SHP77 treated with DMSO at 0.1 percent for 48 hours (cell line): ENCODE data around the gene CCDC170.

Source experiments
- DNase-seq: peaks from one replicate; lab custom pipeline; 2025; lab: John Stamatoyannopoulos, UW

Gene CCDC170

GRCh38 chr6:151656392-151656791 lies 162.6 kb downstream of the CCDC170 start:
- no peak for DNase-seq

DNA sequence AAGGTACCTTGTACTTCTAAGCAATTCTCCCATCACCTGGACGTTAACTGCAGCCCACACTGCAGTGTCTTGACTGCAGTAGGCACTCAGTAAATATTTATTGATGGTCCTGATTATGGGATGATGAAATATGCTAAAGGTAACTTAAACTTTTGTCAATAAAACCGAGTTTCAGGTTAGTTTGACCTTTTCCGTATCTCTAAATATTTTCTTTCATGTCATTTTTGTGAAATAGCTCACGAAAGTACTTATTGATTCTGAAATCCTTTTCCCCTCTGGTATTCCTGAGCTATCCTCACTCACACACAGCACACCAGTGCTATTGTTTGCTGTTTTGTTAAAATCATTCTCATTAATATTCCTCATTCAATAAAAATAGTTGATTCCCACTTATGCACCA lies 164.3 kb downstream of the CCDC170 start:
- no peak for DNase-seq

DNA sequence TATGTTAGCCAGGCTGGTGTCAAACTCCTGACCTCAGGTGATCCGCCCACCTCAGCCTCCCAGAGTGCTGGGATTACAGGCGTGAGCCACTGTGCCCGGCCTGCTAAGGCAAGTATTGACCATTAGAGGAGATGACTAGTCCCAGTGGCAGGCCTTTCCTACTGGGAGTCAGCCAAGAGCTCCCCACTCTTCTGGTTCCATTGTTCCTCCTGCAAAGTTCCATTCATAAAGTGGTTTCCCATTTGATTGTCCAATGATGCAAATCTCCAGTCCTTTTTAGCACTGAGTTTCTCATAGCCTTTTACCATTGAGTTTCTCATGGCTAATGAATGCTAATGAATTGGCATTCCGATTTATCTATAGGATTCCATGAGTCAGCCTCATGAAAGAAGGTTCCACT lies 165.4 kb downstream of the CCDC170 start:
- no peak for DNase-seq

DNA sequence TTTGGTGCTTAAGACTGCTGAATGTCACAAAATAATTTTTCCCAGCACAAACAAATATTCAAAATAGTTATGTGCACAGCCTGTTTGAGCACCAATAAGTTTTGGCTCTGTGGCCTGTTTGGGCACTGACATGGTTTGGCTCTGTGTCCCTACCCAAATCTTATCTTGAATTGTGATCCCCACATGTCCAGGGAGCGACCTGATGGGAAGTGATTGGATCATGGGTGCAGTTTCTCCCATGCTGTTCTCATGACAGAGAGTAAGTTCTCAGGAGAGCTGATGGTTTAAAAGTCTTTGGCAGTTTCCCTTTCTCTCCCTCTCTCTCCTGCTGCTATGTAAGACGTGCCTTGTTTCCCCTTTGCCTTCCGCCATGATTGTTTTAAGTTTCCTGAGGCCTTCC lies 167.7 kb downstream of the CCDC170 start:
- no peak for DNase-seq

DNA sequence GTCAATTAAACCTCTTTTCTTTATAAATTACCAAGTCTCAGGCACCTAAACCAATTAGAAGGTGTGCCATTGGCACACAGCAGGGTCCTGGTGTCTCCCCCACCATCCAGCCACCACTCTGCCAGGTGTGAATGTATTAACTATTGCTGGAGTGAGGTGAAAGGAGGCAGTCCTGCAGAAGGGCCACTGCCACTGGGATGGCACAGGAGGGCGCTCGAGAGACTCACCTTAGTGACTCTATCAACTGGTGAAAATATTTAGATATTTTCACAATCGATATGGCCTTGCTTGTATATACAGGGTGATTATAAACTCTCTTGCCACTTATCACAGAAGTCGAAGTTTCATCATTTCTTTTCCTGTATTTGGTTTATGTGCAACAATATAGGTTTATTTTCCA lies 168.1 kb downstream of the CCDC170 start:
- no peak for DNase-seq

GRCh38 chr6:151663559-151663958 lies 169.7 kb downstream of the CCDC170 start:
- DNase-seq = no peak

- no peak for DNase-seq
These were observed 170.6 kb downstream of the CCDC170 start for GRCh38 chr6:151664390-151664789.

GRCh38 chr6:151665329-151665728 lies 171.5 kb downstream of the CCDC170 start:
- DNase-seq = no peak

- no peak for DNase-seq
These were observed 172.7 kb downstream of the CCDC170 start for GRCh38 chr6:151666526-151666925.

DNA sequence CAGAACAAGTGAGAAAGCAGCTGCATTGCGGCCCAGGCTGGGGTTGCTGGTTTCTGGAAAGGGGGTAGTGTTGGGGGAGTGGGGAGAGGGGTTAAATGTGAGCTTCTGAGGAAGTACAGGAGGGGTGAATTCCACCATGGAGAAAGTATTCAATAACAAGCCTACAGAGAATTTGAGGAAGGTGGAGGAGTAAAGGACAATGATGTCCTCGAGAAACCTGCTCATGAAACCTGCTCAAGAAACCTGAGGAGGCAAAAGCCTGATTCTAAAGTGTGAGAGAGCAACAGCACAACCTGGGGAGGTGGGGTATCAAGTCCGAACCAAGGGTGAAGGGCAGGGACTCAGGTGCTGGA lies 175.4 kb downstream of the CCDC170 start:
- no peak for DNase-seq

DNA sequence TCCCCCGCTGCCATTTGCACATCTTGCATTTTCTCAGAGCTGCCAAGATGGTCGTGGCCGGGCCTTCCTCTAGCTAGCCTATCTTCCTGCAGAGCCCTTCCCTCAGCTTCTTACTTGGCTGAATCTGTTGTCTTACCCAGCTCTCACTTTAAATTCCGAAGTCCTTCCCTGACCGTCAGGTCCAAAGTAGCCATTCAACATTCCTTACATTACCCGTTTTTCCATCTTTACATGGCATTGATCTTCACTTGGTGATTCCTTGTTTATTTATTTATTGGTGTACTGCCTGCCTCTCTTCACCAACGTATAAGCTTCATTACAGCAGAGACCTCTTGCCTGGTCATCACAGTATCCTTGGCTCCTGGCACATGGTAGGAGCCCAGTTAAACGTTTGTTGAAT lies 176.3 kb downstream of the CCDC170 start:
- no peak for DNase-seq
